Keratinocyte (primary cell): ENCODE data around the gene PDS5A. TPM values are rescaled to one million over a fixed set of nuclear protein-coding genes. Genes with fewer than 3 reads are reported as not detected.

Experiments used
- DNase-seq: peaks from one replicate; pipeline ENCODE4 v3.0.0-alpha.2; 2011; ENCODE audit warnings: low read depth, missing footprints, low spot score
- FAIRE-seq: peaks from 2 replicates; lab custom pipeline; 2011; peaks lifted over from hg19 to GRCh38; lab: Jason Lieb, UNC
- H2AFZ ChIP-seq: 2 replicates; pipeline ENCODE4 v1.6.0; 2012; ENCODE audit warnings: low read length, control low read depth, inconsistent platforms; ENCODE audit not compliant: control insufficient read depth
- H3K27ac ChIP-seq: 2 replicates; pipeline ENCODE4 v1.5.1; 2011; ENCODE audit warnings: low read length; ENCODE audit not compliant: control insufficient read depth, insufficient read depth
- H3K27me3 ChIP-seq: 3 replicates; pipeline ENCODE4 v1.6.0; 2011; ENCODE audit warnings: low read length; ENCODE audit not compliant: control insufficient read depth, insufficient read depth; ENCODE audit errors: extremely low read depth
- H3K36me3 ChIP-seq, 2 experiments: 2 replicates in 1 of 2; 3 replicates in 1 of 2; pipeline ENCODE4 v1.5.1; 2011; ENCODE audit warnings: low read length in 2 of 2, mild to moderate bottlenecking in 1 of 2; ENCODE audit not compliant: control insufficient read depth in 2 of 2, insufficient read depth in 2 of 2; ENCODE audit errors: extremely low read depth in 1 of 2
- H3K4me1 ChIP-seq: 3 replicates; pipeline ENCODE4 v1.5.1; 2011; ENCODE audit warnings: low read length; ENCODE audit not compliant: control insufficient read depth, insufficient read depth; ENCODE audit errors: extremely low read depth
- H3K4me2 ChIP-seq: 3 replicates; pipeline ENCODE4 v1.6.0; 2011; ENCODE audit warnings: low read depth, low read length; ENCODE audit not compliant: control insufficient read depth, insufficient read depth; ENCODE audit errors: extremely low read depth
- H3K4me3 ChIP-seq, 3 experiments: fragments of 200-600 bp in 1 of 3; sonication (generic) in 1 of 3; 2 replicates in 2 of 3; 3 replicates in 1 of 3; pipeline ENCODE4 v1.5.1; 2011 to 2016; ENCODE audit warnings: low read length in 3 of 3, mild to moderate bottlenecking in 3 of 3, control low read depth in 2 of 3, inconsistent platforms in 1 of 3, low read depth in 1 of 3, mixed read lengths in 1 of 3, mixed run types in 1 of 3, moderate library complexity in 1 of 3; ENCODE audit not compliant: control insufficient read depth in 2 of 3, insufficient read depth in 2 of 3; ENCODE audit errors: extremely low read depth in 1 of 3
- H3K79me2 ChIP-seq: 2 replicates; pipeline ENCODE4 v1.6.0; 2012; ENCODE audit warnings: low read length; ENCODE audit not compliant: control insufficient read depth, insufficient read depth
- H3K9ac ChIP-seq: 3 replicates; pipeline ENCODE4 v1.6.0; 2011; ENCODE audit warnings: low read length; ENCODE audit not compliant: control insufficient read depth, insufficient read depth; ENCODE audit errors: extremely low read depth
- H3K9me1 ChIP-seq: 3 replicates; pipeline ENCODE4 v1.6.0; 2011; ENCODE audit warnings: low read length; ENCODE audit not compliant: control insufficient read depth, insufficient read depth; ENCODE audit errors: extremely low read depth
- H3K9me3 ChIP-seq: 2 replicates; pipeline ENCODE4 v1.5.1; 2012; ENCODE audit warnings: low read depth, low read length; ENCODE audit not compliant: control insufficient read depth
- H4K20me1 ChIP-seq: 3 replicates; pipeline ENCODE4 v1.6.0; 2011; ENCODE audit warnings: low read length; ENCODE audit not compliant: control insufficient read depth, insufficient read depth; ENCODE audit errors: extremely low read depth
- EZH2 ChIP-seq: IDR thresholded peaks from one replicate; pipeline ENCODE4 v1.6.1; 2012; ENCODE audit warnings: inconsistent platforms, mild to moderate bottlenecking, low read length, moderate library complexity
- dilution Hi-C: fragments of 300-500 bp; cut with MboI; formaldehyde crosslinking; loops from one replicate; pipeline ENCODE4 v1.7.0; 2020; ENCODE audit warnings: low sequenced_read_pairs; ENCODE audit not compliant: extremely low pct_ligation_motif_present
- polyA plus RNA-seq, 5 experiments: library from polyadenylated mRNA; depleted of rRNA in 3 of 5; stranded (reverse) in 3 of 5; stranded (forward) in 1 of 5; unstranded in 1 of 5; fragments of >200 nt; gene quantifications; 1 replicate in 1 of 5; 2 replicates in 3 of 5; 3 replicates in 1 of 5; pipeline versions ENCODE4 v1.2.1 to v1.2.3, GENCODE V29; 2011 to 2012; ENCODE audit warnings: missing spikeins in 2 of 5, low read depth in 1 of 5, low replicate concordance in 1 of 5
- TF ChIP-seq, protein P1 (sequence below), 3 experiments: IDR thresholded peaks in 1 of 3; conservative IDR thresholded peaks in 1 of 3; optimal IDR thresholded peaks in 1 of 3; 2 replicates in 2 of 3; 3 replicates in 1 of 3; pipeline versions ENCODE3 to v1.5.1; 2011; ENCODE audit warnings: low read length in 3 of 3, mild to moderate bottlenecking in 3 of 3, moderate library complexity in 2 of 3, control low read depth in 1 of 3, inconsistent platforms in 1 of 3; ENCODE audit not compliant: insufficient read depth in 2 of 3; ENCODE audit errors: extremely low read depth in 1 of 3

PDS5A gene
- polyA plus RNA-seq, 1 donor (not counting 4 experiments of a cell fraction or from before 2014, with no cell fraction given), result 56.0 TPM

DNA sequence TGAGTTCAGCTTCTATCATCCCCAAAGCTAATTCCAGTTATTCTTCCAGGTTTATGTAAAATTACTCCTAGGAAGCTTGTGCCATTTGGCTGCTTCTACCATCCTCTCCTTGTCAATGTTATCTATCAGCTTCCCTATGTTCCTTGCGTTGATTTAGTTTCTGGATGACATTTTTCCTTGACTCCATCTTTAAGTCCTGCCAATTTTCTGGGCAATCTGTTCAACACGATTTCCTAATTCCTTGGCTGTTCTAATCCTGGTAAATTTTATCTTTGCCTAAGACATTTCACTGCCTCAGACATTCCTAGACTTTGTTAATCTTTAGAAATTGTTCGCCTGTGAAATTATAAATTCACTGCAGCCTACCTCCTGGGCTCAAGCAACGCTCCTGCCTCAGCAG is 125.1 kb downstream of the PDS5A start:
- Histone ChIP-seq H3K27ac (no peak overlapping the region), H2AFZ (no peak overlapping the region), H3K9me1 (no peaks in the 10 kb centered on the region), H3K27me3 (no peaks in the 10 kb centered on the region), H3K36me3 (peaks cover 6 to 11% of the 10 kb centered on the region in 2 experiments), H3K4me3 (no peak overlapping the region), H3K9ac (no peak overlapping the region), H3K9me3 (peaks cover 3% of the 10 kb centered on the region), H3K79me2 (peaks cover 2% of the 10 kb centered on the region), H4K20me1 (no peaks in the 10 kb centered on the region), H3K4me1 (peaks cover 5% of the 10 kb centered on the region), H3K4me2 (no peak overlapping the region)
- dilution Hi-C loops, result no loop called here
- FAIRE-seq (no peak), DNase-seq (no peak)
- TF ChIP-seq, protein P1, sequence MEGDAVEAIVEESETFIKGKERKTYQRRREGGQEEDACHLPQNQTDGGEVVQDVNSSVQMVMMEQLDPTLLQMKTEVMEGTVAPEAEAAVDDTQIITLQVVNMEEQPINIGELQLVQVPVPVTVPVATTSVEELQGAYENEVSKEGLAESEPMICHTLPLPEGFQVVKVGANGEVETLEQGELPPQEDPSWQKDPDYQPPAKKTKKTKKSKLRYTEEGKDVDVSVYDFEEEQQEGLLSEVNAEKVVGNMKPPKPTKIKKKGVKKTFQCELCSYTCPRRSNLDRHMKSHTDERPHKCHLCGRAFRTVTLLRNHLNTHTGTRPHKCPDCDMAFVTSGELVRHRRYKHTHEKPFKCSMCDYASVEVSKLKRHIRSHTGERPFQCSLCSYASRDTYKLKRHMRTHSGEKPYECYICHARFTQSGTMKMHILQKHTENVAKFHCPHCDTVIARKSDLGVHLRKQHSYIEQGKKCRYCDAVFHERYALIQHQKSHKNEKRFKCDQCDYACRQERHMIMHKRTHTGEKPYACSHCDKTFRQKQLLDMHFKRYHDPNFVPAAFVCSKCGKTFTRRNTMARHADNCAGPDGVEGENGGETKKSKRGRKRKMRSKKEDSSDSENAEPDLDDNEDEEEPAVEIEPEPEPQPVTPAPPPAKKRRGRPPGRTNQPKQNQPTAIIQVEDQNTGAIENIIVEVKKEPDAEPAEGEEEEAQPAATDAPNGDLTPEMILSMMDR (optimal IDR thresholded peaks at IDR 0.05 in 1 of 3, IDR thresholded peaks at IDR 0.05 in 1 of 3, conservative IDR thresholded peaks at IDR 0.05 in 1 of 3; ENCODE audit: extremely low read depth in 1 of 3, insufficient read depth in 2 of 3, low read length in 3 of 3), result no peak
- no peak for TF ChIP-seq EZH2

DNA sequence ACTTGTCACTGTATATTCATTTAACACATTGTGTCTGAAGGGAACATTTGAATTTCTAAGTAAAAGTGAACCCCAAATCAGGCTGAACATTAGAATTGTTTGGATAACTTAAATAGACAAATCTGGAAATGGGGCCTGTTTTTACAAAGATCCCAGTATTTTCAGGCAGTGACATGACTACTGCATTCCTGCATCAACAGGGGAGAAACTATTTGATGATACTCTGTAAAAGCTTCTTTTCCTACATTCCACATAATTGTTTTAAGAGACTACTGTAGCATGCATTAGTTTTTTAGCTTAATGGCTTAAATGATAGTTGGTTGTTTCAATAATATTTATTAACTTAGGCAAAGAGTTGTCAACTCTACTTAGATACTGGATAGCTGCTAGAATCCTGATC is 127.0 kb downstream of the PDS5A start:
- Histone ChIP-seq H3K79me2 (peaks cover 2% of the 10 kb centered on the region), H3K36me3 (peaks cover 6 to 11% of the 10 kb centered on the region in 2 experiments), H4K20me1 (no peaks in the 10 kb centered on the region), H3K4me2 (no peak overlapping the region), H3K9ac (no peak overlapping the region), H3K27me3 (no peaks in the 10 kb centered on the region), H3K4me3 (no peak overlapping the region), H3K9me1 (no peaks in the 10 kb centered on the region), H2AFZ (no peak overlapping the region), H3K9me3 (no peaks in the 10 kb centered on the region), H3K27ac (no peak overlapping the region), H3K4me1 (peaks cover 5% of the 10 kb centered on the region)
- dilution Hi-C loops, result no loop called here
- no peak for FAIRE-seq
- TF ChIP-seq, protein P1 (optimal IDR thresholded peaks at IDR 0.05 in 1 of 3, IDR thresholded peaks at IDR 0.05 in 1 of 3, conservative IDR thresholded peaks at IDR 0.05 in 1 of 3; ENCODE audit: extremely low read depth in 1 of 3, insufficient read depth in 2 of 3, low read length in 3 of 3), result no peak
- no peak for TF ChIP-seq EZH2
- no peak for DNase-seq
